NK-92 (cell line): ENCODE data around the gene RNPEPL1.
"Not testable (repeated sequence)": the region's sequence is repeated elsewhere in the genome, so short reads cannot be mapped to it uniquely, and the experiment has no call there.

ENCODE experiments used
- DNase-seq: peaks from one replicate; lab custom pipeline; 2025; ENCODE audit not compliant: unreplicated experiment; lab: John Stamatoyannopoulos, UW

RNPEPL1 gene

GRCh38 chr2:240532031-240532775, 36.1 kb upstream of the RNPEPL1 start:
- no peak for DNase-seq

GRCh38 chr2:240538031-240538780, 30.1 kb upstream of the RNPEPL1 start:
- DNase-seq: no peak

GRCh38 chr2:240539101-240539500, 29.2 kb upstream of the RNPEPL1 start:
- not testable (repeated sequence) for DNase-seq

- no peak for DNase-seq
Observed at GRCh38 chr2:240539906-240540305, 28.4 kb upstream of the RNPEPL1 start.

GRCh38 chr2:240551288-240551687, 17.0 kb upstream of the RNPEPL1 start:
- DNase-seq: no peak

GRCh38 chr2:240551811-240552210, 16.5 kb upstream of the RNPEPL1 start:
- DNase-seq: no peak

GRCh38 chr2:240553956-240554480, 14.3 kb upstream of the RNPEPL1 start:
- DNase-seq: no peak

GRCh38 chr2:240554767-240555493, 13.4 kb upstream of the RNPEPL1 start:
- no peak for DNase-seq

GRCh38 chr2:240555541-240556250, 12.6 kb upstream of the RNPEPL1 start:
- DNase-seq: no peak

GRCh38 chr2:240556553-240557100, 11.7 kb upstream of the RNPEPL1 start:
- no peak for DNase-seq

- no peak for DNase-seq
Observed at GRCh38 chr2:240557101-240557751, 11.1 kb upstream of the RNPEPL1 start.

- no peak for DNase-seq
Observed at GRCh38 chr2:240557808-240558207, 10.5 kb upstream of the RNPEPL1 start, which contains the start of gene ANKMY1. ANKMY1 (minus strand) TSS chr2:240557988; CDS start chr2:240557335, 653 bp downstream.

GRCh38 chr2:240558236-240558761, 10.0 kb upstream of the RNPEPL1 start:
- DNase-seq: no peak

GRCh38 chr2:240559286-240559685, 9.0 kb upstream of the RNPEPL1 start:
- DNase-seq: no peak

- no peak for DNase-seq
Observed at GRCh38 chr2:240560084-240560479, 8.2 kb upstream of the RNPEPL1 start, which contains the start of gene DUSP28. DUSP28 (plus strand) TSS chr2:240560357; CDS start chr2:240560685, 328 bp downstream.

GRCh38 chr2:240560480-240561324, 7.6 kb upstream of the RNPEPL1 start:
- DNase-seq: peak; percentile 91

- DNase-seq: no peak
Observed at GRCh38 chr2:240561325-240561971, 6.8 kb upstream of the RNPEPL1 start.

- not testable (repeated sequence) for DNase-seq
Observed at GRCh38 chr2:240563231-240563630, 5.1 kb upstream of the RNPEPL1 start.
